GM19023 (cell line): ENCODE measurements around the gene SPSB3.
A peak's percentile ranks its signal among the peaks of the same experiment; 100 is the strongest.

ENCODE experiments used
- ATAC-seq: cut with Tn5 transposase; IDR thresholded peaks from one replicate; pipeline ENCODE4 v1.9.1; 2021; ENCODE audit warnings: mild to moderate bottlenecking, moderate library complexity; ENCODE audit not compliant: unreplicated experiment

SPSB3 gene

GRCh38 chr16:1790261-1790610, 7.9 kb upstream of the SPSB3 start:
- no peak for ATAC-seq

GRCh38 chr16:1789643-1790045, 7.3 kb upstream of the SPSB3 start:
- no peak for ATAC-seq

GRCh38 chr16:1788708-1789100, 6.3 kb upstream of the SPSB3 start:
- ATAC-seq: no peak

- ATAC-seq: no peak
These were observed 5.8 kb upstream of the SPSB3 start for GRCh38 chr16:1788095-1788707.

GRCh38 chr16:1787322-1788094, 5.1 kb upstream of the SPSB3 start:
- ATAC-seq: no peak

- no peak for ATAC-seq
These were observed 4.6 kb upstream of the SPSB3 start for GRCh38 chr16:1787056-1787321.

- ATAC-seq: no peak
These were observed 4.1 kb upstream of the SPSB3 start for GRCh38 chr16:1786242-1787055.

- ATAC-seq: no peak
These were observed 3.4 kb upstream of the SPSB3 start for GRCh38 chr16:1785846-1786170.

- no peak for ATAC-seq
These were observed 2.8 kb upstream of the SPSB3 start for GRCh38 chr16:1784977-1785845.

- ATAC-seq: peak; percentile 2
These were observed 488 bp downstream of the SPSB3 start for GRCh38 chr16:1781758-1782407.

GRCh38 chr16:1781254-1781653, 1.1 kb downstream of the SPSB3 start:
- ATAC-seq: no peak

- no peak for ATAC-seq
These were observed 1.7 kb downstream of the SPSB3 start for GRCh38 chr16:1780677-1781072.

- ATAC-seq: no peak
These were observed 2.4 kb downstream of the SPSB3 start for GRCh38 chr16:1779741-1780676.

GRCh38 chr16:1779234-1779701, 3.1 kb downstream of the SPSB3 start:
- no peak for ATAC-seq

GRCh38 chr16:1778200-1779179, 3.9 kb downstream of the SPSB3 start:
- ATAC-seq: no peak

GRCh38 chr16:1777375-1778199, 4.8 kb downstream of the SPSB3 start:
- no peak for ATAC-seq

- no peak for ATAC-seq
These were observed 5.4 kb downstream of the SPSB3 start for GRCh38 chr16:1776991-1777374.

- ATAC-seq: no peak
These were observed 5.8 kb downstream of the SPSB3 start for GRCh38 chr16:1776672-1776955.
